Endodermal cell (in vitro differentiated cells): Measurements from ENCODE around the gene SEPTIN2. TPM values are rescaled to one million over a fixed set of nuclear protein-coding genes. Genes with fewer than 3 reads are reported as not detected.
A peak's percentile ranks its signal among the peaks of the same experiment; 100 is the strongest.
"Not testable (repeated sequence)": the region's sequence is repeated elsewhere in the genome, so short reads cannot be mapped to it uniquely, and the experiment has no call there.

Source experiments
- DNase-seq: peaks from one replicate; pipeline ENCODE4 v3.0.0-alpha.2; 2017
- H3K27ac ChIP-seq: 2 replicates; pipeline ENCODE4 v1.5.1; 2013; ENCODE audit warnings: mild to moderate bottlenecking, low read depth, low read length, moderate library complexity
- H3K27me3 ChIP-seq: 2 replicates; pipeline ENCODE4 v1.6.1; 2013; ENCODE audit warnings: mild to moderate bottlenecking, low read length, moderate library complexity; ENCODE audit not compliant: insufficient read depth, control insufficient read depth, poor library complexity, severe bottlenecking
- H3K36me3 ChIP-seq: 2 replicates; pipeline ENCODE4 v1.7.0; 2013; ENCODE audit warnings: mild to moderate bottlenecking, low read length, moderate library complexity; ENCODE audit not compliant: control insufficient read depth, insufficient read depth
- H3K4me1 ChIP-seq: one replicate; pipeline ENCODE4 v1.7.0; 2013; ENCODE audit warnings: low read length; ENCODE audit not compliant: control insufficient read depth, insufficient read depth
- H3K4me3 ChIP-seq: 2 replicates; pipeline ENCODE4 v1.5.1; 2013; ENCODE audit warnings: mild to moderate bottlenecking, low read length, moderate library complexity
- H3K9ac ChIP-seq: 2 replicates; pipeline ENCODE4 v1.6.1; 2013; ENCODE audit warnings: mild to moderate bottlenecking, low read length, moderate library complexity; ENCODE audit not compliant: poor library complexity, severe bottlenecking; ENCODE audit errors: extremely low read depth
- H3K9me3 ChIP-seq: 2 replicates; pipeline ENCODE4 v1.6.1; 2013; ENCODE audit warnings: mild to moderate bottlenecking, low read length, moderate library complexity; ENCODE audit not compliant: control insufficient read depth
- H3K27ac Mint-ChIP-seq: 2 replicates; pipeline ENCODE4 v1.8.0; 2020; ENCODE audit warnings: mixed read lengths
- H3K27me3 Mint-ChIP-seq: 2 replicates; pipeline ENCODE4 v1.8.0; 2021; ENCODE audit warnings: mild to moderate bottlenecking, mixed read lengths; ENCODE audit not compliant: insufficient read depth
- H3K36me3 Mint-ChIP-seq: 2 replicates; pipeline ENCODE4 v1.8.0; 2020; ENCODE audit warnings: low read depth, mixed read lengths
- H3K4me1 Mint-ChIP-seq: 2 replicates; pipeline ENCODE4 v1.8.0; 2020; ENCODE audit warnings: mixed read lengths
- H3K4me3 Mint-ChIP-seq: 2 replicates; pipeline ENCODE4 v1.8.0; 2020; ENCODE audit warnings: mild to moderate bottlenecking, moderate library complexity, mixed read lengths
- H3K9me3 Mint-ChIP-seq: 2 replicates; pipeline ENCODE4 v1.8.0; 2020; ENCODE audit warnings: mild to moderate bottlenecking, mixed read lengths
- CTCF ChIP-seq: fragments of 200-600 bp; sonication (generic); conservative IDR thresholded peaks from 2 replicates; pipeline ENCODE4 v1.5.0; 2021; ENCODE audit warnings: antibody characterized with exemption, mild to moderate bottlenecking
- WGBS, 2 experiments: methylation state at CpG; one replicate each; pipeline versions ENCODE4 v1.1.5 to v1.1.7; 2013; ENCODE audit warnings: missing lambda C conversion rate in 2 of 2, mixed read lengths in 1 of 2; ENCODE audit not compliant: insufficient coverage in 1 of 2, insufficient read length in 1 of 2; 5-methylcytosine and 5-hydroxymethylcytosine counted together
- total RNA-seq, 2 donors: library from RNA; stranded (reverse); fragmentation: NEBNext Ultra II Directional in 1 of 2; extraction: Animal tissue kit (Norgen Biotek cat#: 25700) in 1 of 2; gene quantifications; 2 replicates in 1 of 2; 3 replicates in 1 of 2; pipeline ENCODE4 v1.2.1, GENCODE V29; 2021

SEPTIN2 gene
- total RNA-seq, 2 donors from 2014 or later: 365 to 380 TPM

GRCh38 chr2:241275910-241276309, 39.8 kb upstream of the SEPTIN2 start:
- H3K4me3 Mint-ChIP-seq: no peak overlapping the region
- TF ChIP-seq CTCF: no peak
- no peak overlapping the region for H3K27ac Mint-ChIP-seq
- no peak overlapping the region for H3K4me3 ChIP-seq
- H3K36me3 ChIP-seq: no peaks in the 10 kb centered on the region
- no peak overlapping the region for H3K27ac ChIP-seq
- no peaks in the 10 kb centered on the region for H3K9me3 Mint-ChIP-seq
- no peaks in the 10 kb centered on the region for H3K27me3 ChIP-seq
- 100% methylated on average over 1 of the region's 1 CpG; no CpG with 5 or more reads in 1 of the 2 experiments for WGBS, 2 experiments
- DNase-seq: no peak
- H3K36me3 Mint-ChIP-seq: peaks cover 8% of the 10 kb centered on the region
- peaks cover 27% of the 10 kb centered on the region for H3K4me1 Mint-ChIP-seq
- no peak overlapping the region for H3K9ac ChIP-seq
- no peaks in the 10 kb centered on the region for H3K27me3 Mint-ChIP-seq
- peaks cover 11% of the 10 kb centered on the region for H3K9me3 ChIP-seq
- peaks cover 18% of the 10 kb centered on the region for H3K4me1 ChIP-seq

GRCh38 chr2:241278306-241278705, 37.4 kb upstream of the SEPTIN2 start:
- not testable (repeated sequence) for H3K4me3 ChIP-seq, H3K27ac ChIP-seq, H3K9ac ChIP-seq, H3K27me3 ChIP-seq, H3K27me3 Mint-ChIP-seq, DNase-seq, H3K9me3 Mint-ChIP-seq, H3K4me3 Mint-ChIP-seq, H3K36me3 ChIP-seq, H3K36me3 Mint-ChIP-seq, H3K27ac Mint-ChIP-seq
- peaks cover 13% of the 10 kb centered on the region for H3K4me1 ChIP-seq
- WGBS, 2 experiments: 84 to 94% methylated on average over 4 to 7 of the region's 7 CpGs
- H3K4me1 Mint-ChIP-seq: peaks cover 17% of the 10 kb centered on the region
- peaks cover 11% of the 10 kb centered on the region for H3K9me3 ChIP-seq

- Histone ChIP-seq H3K9me3 (peaks cover 11% of the 10 kb centered on the region), H3K9ac (no peak overlapping the region), H3K4me1 (peaks cover 13% of the 10 kb centered on the region), H3K27me3 (no peaks in the 10 kb centered on the region), H3K27ac (peak overlapping the region; percentile 36), H3K4me3 (no peak overlapping the region), H3K36me3 (no peaks in the 10 kb centered on the region)
- Mint-ChIP-seq H3K9me3 (no peaks in the 10 kb centered on the region), H3K4me3 (no peak overlapping the region), H3K4me1 (peaks cover 12% of the 10 kb centered on the region), H3K36me3 (peaks cover 10% of the 10 kb centered on the region), H3K27me3 (no peaks in the 10 kb centered on the region), H3K27ac (peak overlapping the region; percentile 24)
- no peak for DNase-seq
- no peak for TF ChIP-seq CTCF
- WGBS, 2 experiments: 77 to 82% methylated on average over 7 to 8 of the region's 8 CpGs
These were observed 36.3 kb upstream of the SEPTIN2 start for GRCh38 chr2:241279413-241279812.

GRCh38 chr2:241279828-241280227, 35.9 kb upstream of the SEPTIN2 start:
- peak overlapping the region; percentile 24 for H3K27ac Mint-ChIP-seq
- H3K27ac ChIP-seq: peak overlapping the region; percentile 36
- no peaks in the 10 kb centered on the region for H3K27me3 Mint-ChIP-seq
- no peak for DNase-seq
- TF ChIP-seq CTCF: no peak
- peaks cover 12% of the 10 kb centered on the region for H3K4me1 Mint-ChIP-seq
- no peak overlapping the region for H3K9ac ChIP-seq
- H3K4me1 ChIP-seq: peaks cover 13% of the 10 kb centered on the region
- H3K36me3 ChIP-seq: no peaks in the 10 kb centered on the region
- H3K4me3 Mint-ChIP-seq: no peak overlapping the region
- H3K4me3 ChIP-seq: no peak overlapping the region
- H3K27me3 ChIP-seq: no peaks in the 10 kb centered on the region
- H3K9me3 Mint-ChIP-seq: no peaks in the 10 kb centered on the region
- 83 to 91% methylated on average over 1 to 3 of the region's 3 CpGs for WGBS, 2 experiments
- H3K36me3 Mint-ChIP-seq: peaks cover 10% of the 10 kb centered on the region
- H3K9me3 ChIP-seq: peaks cover 11% of the 10 kb centered on the region
